Kidney (tissue), 14 donors: ENCODE measurements around the gene SOAT1. TPM values are rescaled to one million over a fixed set of nuclear protein-coding genes. Genes with fewer than 3 reads are reported as not detected.

ENCODE experiments used
- DNase-seq, 5 donors: peaks; one replicate each; pipeline ENCODE4 v3.0.0-alpha.2; 2013 to 2020
- FAIRE-seq: peaks from 2 replicates; lab custom pipeline; 2012; peaks lifted over from hg19 to GRCh38; lab: Jason Lieb, UNC
- H3K27ac ChIP-seq, 2 donors: one replicate each; pipeline ENCODE4 v1.7.0; 2013; ENCODE audit warnings: low read depth in 2 of 2, low read length in 2 of 2, inconsistent platforms in 1 of 2
- H3K27me3 ChIP-seq: one replicate; pipeline ENCODE4 v1.7.1; 2013; ENCODE audit warnings: low read length, inconsistent platforms; ENCODE audit not compliant: control insufficient read depth, insufficient read depth
- H3K36me3 ChIP-seq, 3 donors: one replicate each; pipeline versions ENCODE4 v1.7.0 to v1.7.1; 2013; ENCODE audit warnings: low read length in 3 of 3, control low read depth in 1 of 3, inconsistent platforms in 1 of 3; ENCODE audit not compliant: insufficient read depth in 3 of 3, control insufficient read depth in 2 of 3
- H3K4me1 ChIP-seq, 3 donors: one replicate each; pipeline versions ENCODE4 v1.7.0 to v1.7.1; 2013; ENCODE audit warnings: low read length in 3 of 3, inconsistent platforms in 1 of 3, low read depth in 1 of 3; ENCODE audit not compliant: control insufficient read depth in 2 of 3, insufficient read depth in 2 of 3
- H3K4me3 ChIP-seq, 3 donors: one replicate each; pipeline versions ENCODE4 v1.7.0 to v1.8.1; 2013; ENCODE audit warnings: low read length in 3 of 3, control low read depth in 1 of 3, inconsistent platforms in 1 of 3
- H3K9ac ChIP-seq, 3 donors: one replicate each; pipeline versions ENCODE4 v1.7.0 to v1.7.1; 2013; ENCODE audit warnings: low read length in 3 of 3, control low read depth in 1 of 3, inconsistent platforms in 1 of 3
- H3K9me3 ChIP-seq, 3 donors: one replicate each; pipeline versions ENCODE4 v1.7.0 to v1.7.1; 2013; ENCODE audit warnings: low read length in 3 of 3, control low read depth in 1 of 3, inconsistent platforms in 1 of 3; ENCODE audit not compliant: control insufficient read depth in 2 of 3, insufficient read depth in 1 of 3
- CTCF ChIP-seq: IDR thresholded peaks from 3 replicates; pipeline ENCODE4 v1.5.1; 2012; ENCODE audit warnings: mild to moderate bottlenecking, moderate library complexity, borderline replicate concordance; ENCODE audit not compliant: insufficient read depth; ENCODE audit errors: extremely low read depth
- intact Hi-C: fragments of 100-400 bp; cut with DNase I; formaldehyde crosslinking; loops from one replicate; pipeline ENCODE4 v1.11.1; 2022
- polyA plus RNA-seq: library from polyadenylated mRNA; stranded (reverse); fragments of 350-450 nt; fragmentation: Illumina TruSeq; extraction: RNeasy Lipid Tissue Mini Kit (QIAGEN cat#74804); gene quantifications from one replicate; pipeline ENCODE4 v1.2.3, GENCODE V29; 2014; ENCODE audit warnings: low read depth, low replicate concordance; ENCODE audit not compliant: insufficient read depth
- total RNA-seq: library from RNA; stranded (reverse); fragmentation: NEBNext Ultra II Directional; extraction: Animal tissue kit (Norgen Biotek cat#: 25700); gene quantifications from one replicate; pipeline ENCODE4 v1.2.1, GENCODE V29; 2021
- donor health status: control.
- donor health status: control.
- donor health status: control.
- donor health status: control.
- donor health status: control.
- donor health status: DM: yes; HTN: yes; CAD: no.
- donor health status: Normal renal cell carcinoma (clear cell type).

SOAT1 gene
- total and polyA plus RNA-seq, 2 donors from 2014 or later: 6.8 to 58.1 TPM

- no peaks in the 10 kb centered on the region for H3K36me3 ChIP-seq
- DNase-seq (no peak), FAIRE-seq (no peak)
- no peak overlapping the region for H3K27ac ChIP-seq
- no peaks in the 10 kb centered on the region for H3K9me3 ChIP-seq
- no peak overlapping the region for H3K4me3 ChIP-seq
- H3K27me3 ChIP-seq: no peaks in the 10 kb centered on the region
- H3K4me1 ChIP-seq: no peaks in the 10 kb centered on the region
- no peak for TF ChIP-seq CTCF
- intact Hi-C loops: no loop called here
- H3K9ac ChIP-seq: no peak overlapping the region
Observed at GRCh38 chr1:179313004-179313403, 19.4 kb downstream of the SOAT1 start.

GRCh38 chr1:179314928-179315327 is 21.3 kb downstream of the SOAT1 start:
- FAIRE-seq: no peak
- H3K27ac ChIP-seq: no peak overlapping the region
- H3K9ac ChIP-seq: no peak overlapping the region
- intact Hi-C loops: no loop called here
- H3K4me3 ChIP-seq: no peak overlapping the region
- no peak for TF ChIP-seq CTCF
- no peaks in the 10 kb centered on the region for H3K27me3 ChIP-seq
- H3K4me1 ChIP-seq: no peaks in the 10 kb centered on the region
- no peaks in the 10 kb centered on the region for H3K9me3 ChIP-seq
- no peak for DNase-seq
- H3K36me3 ChIP-seq: no peaks in the 10 kb centered on the region

- no peak overlapping the region for H3K27ac ChIP-seq
- intact Hi-C loops: no loop called here
- H3K4me3 ChIP-seq: no peak overlapping the region
- H3K36me3 ChIP-seq: no peaks in the 10 kb centered on the region
- no peak for TF ChIP-seq CTCF
- DNase-seq: no peak
- FAIRE-seq: no peak
- no peaks in the 10 kb centered on the region for H3K9me3 ChIP-seq
- H3K9ac ChIP-seq: no peak overlapping the region
- no peaks in the 10 kb centered on the region for H3K27me3 ChIP-seq
- H3K4me1 ChIP-seq: no peaks in the 10 kb centered on the region
Observed at GRCh38 chr1:179318491-179318890, 24.9 kb downstream of the SOAT1 start.
